NCI-H1092 (cell line): ENCODE measurements around the gene RNF157.

Experiments used
- DNase-seq: peaks from one replicate; lab custom pipeline; 2025; lab: John Stamatoyannopoulos, UW

Gene RNF157

DNA sequence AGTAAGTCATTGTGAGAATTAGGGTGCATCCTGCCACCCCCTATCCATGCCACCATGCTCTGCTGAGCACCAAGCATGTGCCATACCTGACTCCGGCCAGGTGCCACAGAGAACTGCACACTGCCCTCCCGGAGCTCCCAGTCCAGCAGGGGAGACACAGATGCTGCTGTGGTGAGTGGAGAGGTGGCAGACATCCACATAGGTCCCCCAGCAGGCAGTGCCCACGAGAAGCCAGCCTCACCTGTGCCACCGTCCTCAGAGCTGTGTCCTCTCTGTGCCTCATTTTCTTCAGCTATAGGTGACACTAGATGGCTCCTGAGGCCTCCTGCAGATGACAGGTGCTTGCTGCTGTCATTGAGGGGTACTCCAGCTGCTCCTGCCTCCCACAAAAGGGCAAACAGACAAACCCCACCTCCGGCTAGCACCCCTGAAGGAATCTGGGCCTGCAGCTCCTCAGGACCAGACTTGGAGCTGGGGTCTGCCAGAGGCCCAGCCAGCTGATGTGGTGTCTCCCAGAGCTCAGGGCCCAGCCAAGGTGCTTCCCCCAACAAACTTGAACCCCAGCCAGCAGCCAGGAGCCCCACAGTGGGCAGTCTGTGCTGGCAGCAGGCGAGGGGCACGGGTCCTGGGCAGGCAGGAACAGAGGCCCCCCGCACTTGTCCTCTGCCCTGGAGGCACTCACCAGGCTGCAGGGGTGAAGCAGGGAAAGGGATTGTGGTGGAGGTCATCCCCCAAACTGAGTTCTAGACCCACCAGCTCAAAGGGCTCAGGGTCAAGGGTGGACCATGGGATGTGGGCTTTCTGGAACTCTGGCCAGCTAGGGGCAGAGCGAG lies 116.3 kb downstream of the RNF157 start:
- DNase-seq = no peak

GRCh38 chr17:76123191-76123499 lies 117.1 kb downstream of the RNF157 start:
- DNase-seq = no peak

- no peak for DNase-seq
These were observed 117.7 kb downstream of the RNF157 start for GRCh38 chr17:76122431-76123190.

GRCh38 chr17:76121932-76122430 lies 118.3 kb downstream of the RNF157 start:
- DNase-seq = no peak

DNA sequence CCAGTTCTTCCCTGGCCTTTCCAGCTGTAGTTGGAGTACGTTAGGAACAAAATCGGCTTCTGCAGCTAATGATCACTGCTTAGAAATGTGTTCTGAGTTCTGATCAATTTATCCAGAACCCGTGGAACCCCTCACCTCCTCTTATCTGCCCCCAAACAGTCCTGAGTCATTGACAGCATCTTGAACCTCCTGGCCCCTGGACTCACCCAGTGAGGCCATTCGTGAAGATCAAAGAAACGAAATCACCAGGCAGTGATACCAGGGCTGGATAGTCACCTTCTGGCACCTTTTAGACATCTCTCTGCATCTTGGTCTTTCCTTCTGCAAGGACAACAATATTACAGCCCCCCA lies 119.7 kb downstream of the RNF157 start:
- no peak for DNase-seq

DNA sequence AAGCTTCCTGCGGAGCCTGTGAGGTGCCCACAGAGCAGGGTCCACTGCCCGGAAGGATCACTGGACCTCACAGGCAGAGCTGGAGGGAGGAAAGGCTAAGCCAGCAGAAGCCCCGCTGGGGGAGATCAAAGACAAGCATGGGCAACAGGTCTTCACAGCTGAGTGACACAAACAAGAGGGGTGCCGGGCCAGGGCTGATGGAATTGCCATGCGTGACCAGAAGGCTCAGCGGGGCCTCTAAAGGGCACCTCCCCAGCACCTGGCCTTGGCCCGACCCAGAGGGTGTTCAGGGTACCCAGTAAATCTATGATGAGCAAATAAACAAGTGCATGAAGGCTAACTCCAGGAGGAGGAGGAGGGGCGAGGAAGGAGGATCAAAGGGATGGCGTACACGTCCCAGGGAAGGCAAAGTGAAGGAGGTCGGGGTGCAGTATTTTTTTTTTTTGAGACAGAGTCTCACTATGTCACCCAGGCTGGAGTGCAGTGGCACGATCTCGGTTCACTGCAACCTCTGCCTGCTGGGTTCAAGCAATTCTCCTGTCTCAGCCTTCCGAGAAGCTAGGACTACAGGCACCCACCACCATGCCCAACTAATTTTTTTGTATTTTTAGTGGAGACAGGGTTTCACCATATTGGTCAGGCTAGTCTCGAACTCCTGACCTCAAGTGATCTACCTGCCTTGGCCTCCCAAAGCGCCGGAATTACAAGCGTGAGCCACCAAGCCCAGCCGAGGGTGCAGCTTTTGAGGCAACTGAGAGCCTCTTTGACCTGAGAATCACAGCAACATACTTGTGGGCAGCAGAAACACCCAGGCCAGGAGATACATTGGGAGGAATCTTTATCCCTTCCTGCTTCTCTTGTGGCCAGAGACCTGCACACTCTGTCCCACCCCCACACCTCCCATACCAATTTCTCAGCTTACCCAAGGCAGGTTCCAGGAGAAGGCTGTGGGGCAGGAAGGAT lies 120.6 kb downstream of the RNF157 start:
- DNase-seq = no peak

- DNase-seq = no peak
These were observed 125.0 kb downstream of the RNF157 start for GRCh38 chr17:76115138-76115754.

GRCh38 chr17:76111956-76112355 lies 128.3 kb downstream of the RNF157 start:
- DNase-seq = no peak

GRCh38 chr17:76107509-76107908 lies 132.8 kb downstream of the RNF157 start:
- no peak for DNase-seq

DNA sequence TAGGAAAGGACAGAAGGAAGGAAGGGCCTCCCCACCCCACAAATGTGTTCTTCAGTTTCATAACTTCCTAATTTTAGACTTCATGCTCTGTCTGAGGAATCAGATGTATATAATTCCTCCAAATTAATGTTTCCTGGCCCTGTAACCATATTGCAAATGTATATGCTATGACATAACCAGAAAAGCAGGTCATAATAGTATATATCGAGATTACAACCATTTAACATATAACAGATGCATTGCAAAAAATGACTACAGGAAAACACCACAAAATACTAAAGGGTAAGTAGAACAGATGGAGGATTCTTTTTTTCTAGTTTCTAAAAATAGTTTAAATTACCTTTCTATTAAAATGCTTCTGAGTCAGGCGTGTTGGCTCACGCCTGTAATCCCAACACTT lies 133.6 kb downstream of the RNF157 start:
- no peak for DNase-seq

GRCh38 chr17:76104896-76105231 lies 135.4 kb downstream of the RNF157 start:
- no peak for DNase-seq

GRCh38 chr17:76104140-76104895 lies 136.0 kb downstream of the RNF157 start:
- no peak for DNase-seq

DNA sequence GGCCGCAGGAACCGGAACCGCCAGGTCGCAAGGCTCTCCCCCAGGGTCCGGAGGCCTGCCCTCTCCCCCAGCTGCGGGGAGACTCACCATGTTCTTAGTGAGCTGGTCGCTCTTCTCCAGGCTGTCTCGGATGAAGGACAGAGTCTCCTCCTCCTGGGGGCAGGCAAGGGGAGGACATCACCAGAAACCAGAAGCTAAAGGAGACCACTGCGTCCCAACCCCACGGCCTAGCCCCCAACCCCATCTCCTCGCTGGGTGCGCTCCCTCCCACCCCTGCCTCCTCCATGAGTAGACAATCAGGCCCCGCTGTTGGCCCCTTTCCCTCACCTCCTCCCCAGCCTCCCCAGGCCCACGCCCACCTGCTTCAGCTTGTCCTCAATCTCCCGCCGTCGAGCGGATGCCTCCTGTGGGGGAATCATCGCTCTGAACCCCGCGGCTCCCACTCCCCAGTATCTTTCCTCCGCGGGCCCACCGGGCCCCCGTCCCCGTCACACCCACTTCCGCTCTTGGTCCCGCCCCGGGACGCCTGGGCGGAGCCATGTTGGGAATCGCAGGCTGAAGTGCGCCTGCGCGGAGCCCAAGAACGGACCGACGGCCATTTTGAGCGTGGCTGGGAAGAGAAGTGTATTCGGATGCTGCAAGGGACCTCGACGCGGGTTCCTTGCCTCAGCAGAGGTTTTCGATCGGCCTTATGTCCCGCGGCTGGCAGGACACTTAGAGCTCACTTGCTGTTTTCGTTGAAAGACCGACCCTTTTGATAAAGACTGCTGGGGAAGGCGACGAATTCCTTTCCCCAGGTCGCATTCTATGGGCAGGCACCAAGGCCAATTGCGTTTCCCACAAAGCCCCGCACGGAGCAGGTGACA lies 136.8 kb downstream of the RNF157 start, which contains the start of gene EXOC7:
TSS of gene EXOC7 (minus strand) at position 514 of the 866 bp plus-strand sequence. CDS start at position 419, 95 bp downstream.
- peak; percentile 91 for DNase-seq

GRCh38 chr17:76102944-76103273 lies 137.4 kb downstream of the RNF157 start:
- DNase-seq = no peak

DNA sequence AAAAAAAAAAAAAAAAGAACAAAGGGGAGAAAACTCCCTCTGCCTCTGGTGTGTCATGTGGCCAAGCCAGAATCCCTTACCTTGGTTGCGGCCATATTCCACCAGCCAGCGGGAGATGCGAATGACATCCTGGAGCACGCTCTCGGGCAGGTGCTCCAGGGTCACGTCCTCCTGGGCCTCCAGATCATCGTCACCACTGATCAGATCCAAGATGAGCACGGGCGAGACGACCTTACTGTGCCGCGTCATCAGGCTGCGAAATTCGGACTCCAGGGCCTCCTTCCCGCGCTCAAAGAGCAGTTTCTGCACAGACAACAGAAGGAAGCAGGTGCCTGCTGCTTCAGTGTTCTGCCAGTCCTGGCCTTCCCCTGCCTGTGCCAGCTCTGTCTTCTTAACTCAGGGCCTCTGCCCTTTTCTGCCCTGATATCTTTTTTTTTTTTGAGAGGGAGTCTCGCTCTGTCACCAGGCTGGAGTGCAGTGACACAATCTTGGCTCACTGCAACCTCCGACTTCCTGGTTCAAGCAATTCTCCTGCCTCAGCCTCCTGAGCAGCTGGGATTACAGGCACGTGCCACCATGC lies 142.5 kb downstream of the RNF157 start:
- no peak for DNase-seq

GRCh38 chr17:76095943-76096342 lies 144.3 kb downstream of the RNF157 start:
- no peak for DNase-seq

DNA sequence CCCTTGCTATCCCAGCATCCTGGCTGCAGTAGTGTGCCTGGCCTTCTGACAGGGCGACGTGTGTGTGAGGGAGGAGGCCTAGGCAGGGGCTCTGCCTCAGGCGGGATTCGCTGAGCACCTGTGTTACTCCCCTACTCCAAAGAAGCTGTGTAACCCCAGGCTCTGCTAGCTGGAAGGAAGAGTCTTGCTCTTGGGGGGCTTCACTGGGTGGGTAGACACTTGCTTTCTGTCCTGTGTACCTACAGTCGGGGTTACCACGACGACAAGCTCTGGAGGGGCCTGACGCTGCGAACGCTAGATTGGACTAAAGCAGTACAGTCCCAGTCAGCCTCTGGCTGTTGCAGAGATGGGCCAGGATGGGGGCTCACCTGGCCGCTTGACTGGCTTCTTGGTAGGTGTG lies 146.2 kb downstream of the RNF157 start:
- no peak for DNase-seq

- DNase-seq = no peak
These were observed 147.5 kb downstream of the RNF157 start for GRCh38 chr17:76092526-76093413.
